Lung (tissue), 12 donors: ENCODE data around the gene PRCD. TPM values are rescaled to one million over a fixed set of nuclear protein-coding genes. Genes with fewer than 3 reads are reported as not detected.
A peak's percentile ranks its signal among the peaks of the same experiment; 100 is the strongest.
"Not testable (repeated sequence)": the region's sequence is repeated elsewhere in the genome, so short reads cannot be mapped to it uniquely, and the experiment has no call there.

Experiments
- ATAC-seq: fragments of 200-7000 bp; cut with Tn5 transposase; one replicate; pipeline ENCODE4 v1.9.1; 2020; ENCODE audit warnings: moderate number of reproducible peaks; ENCODE audit not compliant: insufficient read depth, low FRiP score
- DNase-seq, 3 donors: peaks; one replicate each; pipeline ENCODE4 v3.0.0-alpha.2; 2013 to 2017
- H3K27ac ChIP-seq, 2 donors: one replicate each; pipeline ENCODE4 v1.5.1; 2013; ENCODE audit warnings: mild to moderate bottlenecking in 2 of 2, moderate library complexity in 2 of 2, control low read depth in 1 of 2, inconsistent platforms in 1 of 2, low read depth in 1 of 2, low read length in 1 of 2
- H3K27me3 ChIP-seq, 3 donors: one replicate each; pipeline ENCODE4 v1.5.1; 2013; ENCODE audit warnings: low read length in 2 of 3; ENCODE audit not compliant: control insufficient read depth in 3 of 3, insufficient read depth in 3 of 3
- H3K36me3 ChIP-seq, 4 donors: one replicate each; pipeline ENCODE4 v1.5.1; 2013; ENCODE audit warnings: low read length in 4 of 4, mild to moderate bottlenecking in 1 of 4, moderate library complexity in 1 of 4; ENCODE audit not compliant: control insufficient read depth in 4 of 4, insufficient read depth in 4 of 4
- H3K4me1 ChIP-seq, 5 donors: one replicate each; pipeline ENCODE4 v1.5.1; 2013; ENCODE audit warnings: low read length in 5 of 5, mild to moderate bottlenecking in 2 of 5, moderate library complexity in 1 of 5; ENCODE audit not compliant: control insufficient read depth in 5 of 5, insufficient read depth in 5 of 5
- H3K4me3 ChIP-seq: one replicate; pipeline ENCODE4 v1.5.1; 2013; ENCODE audit warnings: mild to moderate bottlenecking, control low read depth, moderate library complexity
- H3K9ac ChIP-seq, 2 donors: one replicate each; pipeline ENCODE4 v1.5.1; 2013; ENCODE audit warnings: low read length in 2 of 2, control low read depth in 1 of 2; ENCODE audit not compliant: insufficient read depth in 1 of 2
- H3K9me3 ChIP-seq, 4 donors: one replicate each; pipeline ENCODE4 v1.5.1; 2013; ENCODE audit warnings: low read length in 3 of 4, mild to moderate bottlenecking in 1 of 4, moderate library complexity in 1 of 4; ENCODE audit not compliant: control insufficient read depth in 4 of 4, insufficient read depth in 3 of 4
- WGBS, 2 donors: extraction: QIAGEN DNeasy Blood & Tissue Kit; methylation state at CpG; one replicate each; pipeline ENCODE4 v1.1.7; 2013; 5-methylcytosine and 5-hydroxymethylcytosine counted together
- polyA plus RNA-seq, 2 donors: library from polyadenylated mRNA; stranded (reverse); fragments of 200-250 nt; gene quantifications; one replicate each; pipeline ENCODE4 v1.2.1, GENCODE V29; 2013
- total RNA-seq, 2 donors: library from RNA; depleted of rRNA in 1 of 2; stranded (reverse); fragments of >200 nt in 1 of 2; gene quantifications; one replicate each; pipeline ENCODE4 v1.2.1, GENCODE V29; 2014 to 2021
- TF ChIP-seq, protein P1 (sequence below): IDR thresholded peaks from 2 replicates; pipeline ENCODE4 v1.5.1; 2012; ENCODE audit warnings: mild to moderate bottlenecking; ENCODE audit errors: control extremely low read depth, extremely low read depth
- donor health status: control.
- donor health status: control.
- donor health status: Bipolar disorder and iron deficiency.
- donor health status: healthy.
- donor health status: DM: yes; HTN: yes; CAD: no.

The PRCD gene
- total and polyA plus RNA-seq, 4 donors, result 2.0 to 11.3 (median 5.6) TPM

DNA sequence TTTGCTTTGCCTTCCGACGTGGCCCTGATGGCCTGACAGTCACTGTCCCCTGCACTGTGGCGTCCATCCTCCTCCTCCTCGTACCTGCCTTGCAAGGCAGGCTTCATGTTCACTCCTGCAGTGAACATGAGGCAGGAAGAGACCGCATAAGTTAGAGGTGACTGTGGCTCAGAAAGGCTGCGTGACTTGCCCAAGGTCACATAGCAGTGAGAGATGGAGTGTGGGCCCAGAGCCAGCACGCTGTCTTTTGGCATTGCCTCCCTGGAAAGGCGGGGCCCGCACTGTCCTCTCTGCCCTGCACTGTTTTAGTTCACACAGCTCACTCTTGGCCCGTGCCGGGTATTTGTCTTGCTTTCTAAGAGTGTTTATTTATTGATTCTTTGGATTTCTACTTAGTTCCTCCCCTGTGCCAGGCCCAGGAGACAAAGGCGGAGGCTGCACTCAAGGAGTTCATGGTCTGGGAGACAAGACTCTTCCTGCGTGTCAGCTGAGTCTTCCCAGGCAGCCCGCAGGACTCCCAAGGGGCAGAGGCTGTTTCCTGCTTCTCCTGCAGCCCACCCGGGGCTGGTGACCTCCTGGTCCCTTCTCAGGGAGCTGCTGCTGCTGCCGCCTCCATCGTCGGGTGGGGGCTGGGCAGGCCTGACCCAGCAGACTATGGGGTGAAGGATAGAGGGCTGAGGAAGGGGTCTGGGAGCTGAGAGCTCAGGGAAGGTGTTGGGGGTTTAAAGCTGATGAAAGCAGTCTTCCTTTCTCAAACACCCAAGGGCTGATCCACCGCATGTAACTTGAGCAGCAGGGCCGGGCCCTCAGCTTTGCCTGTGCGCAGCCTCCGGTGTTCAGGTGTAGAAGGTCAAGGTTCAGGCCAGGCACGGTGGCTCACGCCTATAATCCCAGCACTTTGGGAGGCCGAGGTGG is 15.0 kb upstream of the PRCD start:
- TF ChIP-seq, protein P1, sequence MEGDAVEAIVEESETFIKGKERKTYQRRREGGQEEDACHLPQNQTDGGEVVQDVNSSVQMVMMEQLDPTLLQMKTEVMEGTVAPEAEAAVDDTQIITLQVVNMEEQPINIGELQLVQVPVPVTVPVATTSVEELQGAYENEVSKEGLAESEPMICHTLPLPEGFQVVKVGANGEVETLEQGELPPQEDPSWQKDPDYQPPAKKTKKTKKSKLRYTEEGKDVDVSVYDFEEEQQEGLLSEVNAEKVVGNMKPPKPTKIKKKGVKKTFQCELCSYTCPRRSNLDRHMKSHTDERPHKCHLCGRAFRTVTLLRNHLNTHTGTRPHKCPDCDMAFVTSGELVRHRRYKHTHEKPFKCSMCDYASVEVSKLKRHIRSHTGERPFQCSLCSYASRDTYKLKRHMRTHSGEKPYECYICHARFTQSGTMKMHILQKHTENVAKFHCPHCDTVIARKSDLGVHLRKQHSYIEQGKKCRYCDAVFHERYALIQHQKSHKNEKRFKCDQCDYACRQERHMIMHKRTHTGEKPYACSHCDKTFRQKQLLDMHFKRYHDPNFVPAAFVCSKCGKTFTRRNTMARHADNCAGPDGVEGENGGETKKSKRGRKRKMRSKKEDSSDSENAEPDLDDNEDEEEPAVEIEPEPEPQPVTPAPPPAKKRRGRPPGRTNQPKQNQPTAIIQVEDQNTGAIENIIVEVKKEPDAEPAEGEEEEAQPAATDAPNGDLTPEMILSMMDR, result no peak
- H3K4me1 ChIP-seq, result peaks cover 0 to 50% (median 19%) of the 10 kb centered on the region in 5 donors
- ATAC-seq (no peak), DNase-seq (peak; percentile 72 to 79 (median 77))
- H3K27me3 ChIP-seq, result no peaks in the 10 kb centered on the region
- H3K9ac ChIP-seq, result no peak overlapping the region
- no peaks in the 10 kb centered on the region for H3K9me3 ChIP-seq
- H3K27ac ChIP-seq, result peak overlapping the region in 1 of 2 donors; percentile 78
- 52 to 73% methylated on average over 25 of the region's 25 CpGs for WGBS, 2 donors
- no peak overlapping the region for H3K4me3 ChIP-seq
- H3K36me3 ChIP-seq, result no peaks in the 10 kb centered on the region

DNA sequence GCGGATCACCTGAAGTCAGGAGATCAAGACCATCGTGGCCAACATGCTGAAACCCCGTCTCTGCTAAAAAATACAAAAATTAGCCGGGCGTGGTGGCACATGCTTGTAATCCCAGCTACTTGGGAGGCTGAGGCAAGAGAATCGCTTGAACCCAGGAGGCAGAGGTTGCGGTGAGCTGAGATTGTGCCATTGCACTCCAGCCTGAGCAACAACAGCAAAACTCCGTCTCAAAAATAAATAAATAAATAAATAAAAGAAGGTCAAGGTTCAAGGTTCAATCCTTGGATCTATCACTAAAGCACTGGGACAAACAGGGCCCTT is 14.4 kb upstream of the PRCD start:
- H3K4me3 ChIP-seq, H3K9me3 ChIP-seq, H3K27ac ChIP-seq, H3K9ac ChIP-seq, ATAC-seq, H3K27me3 ChIP-seq, DNase-seq, H3K36me3 ChIP-seq: not testable (repeated sequence)
- WGBS, 2 donors, result 86 to 93% methylated on average over 8 of the region's 8 CpGs
- peaks cover 0 to 54% (median 23%) of the 10 kb centered on the region in 5 donors for H3K4me1 ChIP-seq

DNA sequence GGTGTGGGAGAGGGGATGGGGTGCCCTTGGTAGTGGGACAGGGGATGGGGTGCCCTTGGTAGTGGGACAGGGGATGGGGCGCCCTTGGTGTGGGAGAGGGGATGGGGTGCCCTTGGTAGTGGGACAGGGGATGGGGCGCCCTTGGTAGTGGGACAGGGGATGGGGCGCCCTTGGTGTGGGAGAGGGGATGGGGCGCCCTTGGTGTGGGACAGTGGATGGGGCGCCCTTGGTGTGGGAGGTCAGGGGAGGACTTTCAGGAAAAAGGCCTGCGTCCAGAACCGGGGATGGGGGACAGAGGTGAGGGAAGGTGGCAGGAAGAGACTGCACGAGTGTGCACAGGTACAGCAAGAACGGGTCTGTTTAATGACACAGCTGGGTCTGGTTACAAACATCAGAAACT is 12.8 kb upstream of the PRCD start:
- not testable (repeated sequence) for H3K4me3 ChIP-seq, DNase-seq, H3K27me3 ChIP-seq, ATAC-seq, H3K9me3 ChIP-seq, H3K36me3 ChIP-seq
- H3K27ac ChIP-seq, result peak overlapping the region; percentile 54 to 74
- 69 to 81% methylated on average over 9 of the region's 9 CpGs for WGBS, 2 donors
- peak overlapping the region in 1 of 2 donors; percentile 47 for H3K9ac ChIP-seq
- peaks cover 0 to 66% (median 27%) of the 10 kb centered on the region in 5 donors for H3K4me1 ChIP-seq

DNA sequence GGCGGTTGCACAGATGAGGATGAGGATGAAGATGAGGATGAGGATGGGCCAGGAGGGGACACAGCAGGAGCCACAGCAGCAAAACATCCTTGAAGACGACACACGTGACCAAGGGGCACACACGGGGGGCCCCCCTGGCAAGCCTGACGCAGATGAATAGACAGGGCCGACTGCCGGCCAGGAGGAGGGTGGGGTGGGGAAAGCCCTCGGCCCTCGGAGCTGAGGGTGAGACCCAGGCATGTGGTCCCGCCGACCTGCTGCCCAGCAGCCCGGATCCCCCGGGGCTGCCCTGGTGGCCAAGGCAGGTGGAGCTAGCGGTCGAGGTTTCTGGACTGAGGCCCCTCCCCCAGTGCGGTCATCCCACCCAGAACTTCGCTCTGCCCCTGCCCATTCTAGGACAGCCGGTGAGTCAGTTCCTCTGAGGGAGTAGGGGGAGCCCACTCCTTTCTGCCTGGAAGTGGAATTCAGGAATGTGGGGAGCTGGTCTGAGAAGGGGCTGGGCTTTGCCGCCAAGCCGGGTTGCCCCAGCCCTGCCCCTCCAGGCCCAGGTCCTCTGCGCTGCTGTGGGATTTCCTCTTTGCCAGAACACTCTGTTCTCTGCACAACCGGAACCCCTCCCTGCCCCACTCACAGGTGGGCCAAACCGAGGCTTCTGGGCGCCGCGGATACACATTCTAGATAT is 12.3 kb upstream of the PRCD start:
- 10 to 16% methylated on average over 26 of the region's 26 CpGs for WGBS, 2 donors
- H3K27ac ChIP-seq, result peak overlapping the region; percentile 54 to 74
- ATAC-seq (peak; percentile 16), DNase-seq (peak in 2 of 3 donors; percentile 51 to 62)
- H3K9ac ChIP-seq, result peak overlapping the region in 1 of 2 donors; percentile 47
- H3K9me3 ChIP-seq, result no peaks in the 10 kb centered on the region
- H3K4me1 ChIP-seq, result peaks cover 0 to 66% (median 27%) of the 10 kb centered on the region in 5 donors
- no peaks in the 10 kb centered on the region for H3K36me3 ChIP-seq
- H3K4me3 ChIP-seq, result no peak overlapping the region
- no peaks in the 10 kb centered on the region for H3K27me3 ChIP-seq
- TF ChIP-seq, protein P1, result no peak
